Keratinocyte (primary cell): ENCODE results near the gene TRIM66. TPM values are rescaled to one million over a fixed set of nuclear protein-coding genes. Genes with fewer than 3 reads are reported as not detected.

Experiments
- DNase-seq: peaks from one replicate; pipeline ENCODE4 v3.0.0-alpha.2; 2011; ENCODE audit warnings: low read depth, missing footprints, low spot score
- FAIRE-seq: peaks from 2 replicates; lab custom pipeline; 2011; peaks lifted over from hg19 to GRCh38; lab: Jason Lieb, UNC
- H2AFZ ChIP-seq: 2 replicates; pipeline ENCODE4 v1.6.0; 2012; ENCODE audit warnings: low read length, control low read depth, inconsistent platforms; ENCODE audit not compliant: control insufficient read depth
- H3K27ac ChIP-seq: 2 replicates; pipeline ENCODE4 v1.5.1; 2011; ENCODE audit warnings: low read length; ENCODE audit not compliant: control insufficient read depth, insufficient read depth
- H3K27me3 ChIP-seq: 3 replicates; pipeline ENCODE4 v1.6.0; 2011; ENCODE audit warnings: low read length; ENCODE audit not compliant: control insufficient read depth, insufficient read depth; ENCODE audit errors: extremely low read depth
- H3K36me3 ChIP-seq, 2 experiments: 2 replicates in 1 of 2; 3 replicates in 1 of 2; pipeline ENCODE4 v1.5.1; 2011; ENCODE audit warnings: low read length in 2 of 2, mild to moderate bottlenecking in 1 of 2; ENCODE audit not compliant: control insufficient read depth in 2 of 2, insufficient read depth in 2 of 2; ENCODE audit errors: extremely low read depth in 1 of 2
- H3K4me1 ChIP-seq: 3 replicates; pipeline ENCODE4 v1.5.1; 2011; ENCODE audit warnings: low read length; ENCODE audit not compliant: control insufficient read depth, insufficient read depth; ENCODE audit errors: extremely low read depth
- H3K4me2 ChIP-seq: 3 replicates; pipeline ENCODE4 v1.6.0; 2011; ENCODE audit warnings: low read depth, low read length; ENCODE audit not compliant: control insufficient read depth, insufficient read depth; ENCODE audit errors: extremely low read depth
- H3K4me3 ChIP-seq, 3 experiments: fragments of 200-600 bp in 1 of 3; sonication (generic) in 1 of 3; 2 replicates in 2 of 3; 3 replicates in 1 of 3; pipeline ENCODE4 v1.5.1; 2011 to 2016; ENCODE audit warnings: low read length in 3 of 3, mild to moderate bottlenecking in 3 of 3, control low read depth in 2 of 3, inconsistent platforms in 1 of 3, low read depth in 1 of 3, mixed read lengths in 1 of 3, mixed run types in 1 of 3, moderate library complexity in 1 of 3; ENCODE audit not compliant: control insufficient read depth in 2 of 3, insufficient read depth in 2 of 3; ENCODE audit errors: extremely low read depth in 1 of 3
- H3K79me2 ChIP-seq: 2 replicates; pipeline ENCODE4 v1.6.0; 2012; ENCODE audit warnings: low read length; ENCODE audit not compliant: control insufficient read depth, insufficient read depth
- H3K9ac ChIP-seq: 3 replicates; pipeline ENCODE4 v1.6.0; 2011; ENCODE audit warnings: low read length; ENCODE audit not compliant: control insufficient read depth, insufficient read depth; ENCODE audit errors: extremely low read depth
- H3K9me1 ChIP-seq: 3 replicates; pipeline ENCODE4 v1.6.0; 2011; ENCODE audit warnings: low read length; ENCODE audit not compliant: control insufficient read depth, insufficient read depth; ENCODE audit errors: extremely low read depth
- H3K9me3 ChIP-seq: 2 replicates; pipeline ENCODE4 v1.5.1; 2012; ENCODE audit warnings: low read depth, low read length; ENCODE audit not compliant: control insufficient read depth
- H4K20me1 ChIP-seq: 3 replicates; pipeline ENCODE4 v1.6.0; 2011; ENCODE audit warnings: low read length; ENCODE audit not compliant: control insufficient read depth, insufficient read depth; ENCODE audit errors: extremely low read depth
- CTCF ChIP-seq, 3 experiments: IDR thresholded peaks in 1 of 3; conservative IDR thresholded peaks in 1 of 3; optimal IDR thresholded peaks in 1 of 3; 2 replicates in 2 of 3; 3 replicates in 1 of 3; pipeline versions ENCODE3 to v1.5.1; 2011; ENCODE audit warnings: low read length in 3 of 3, mild to moderate bottlenecking in 3 of 3, moderate library complexity in 2 of 3, control low read depth in 1 of 3, inconsistent platforms in 1 of 3; ENCODE audit not compliant: insufficient read depth in 2 of 3; ENCODE audit errors: extremely low read depth in 1 of 3
- EZH2 ChIP-seq: IDR thresholded peaks from one replicate; pipeline ENCODE4 v1.6.1; 2012; ENCODE audit warnings: inconsistent platforms, mild to moderate bottlenecking, low read length, moderate library complexity
- dilution Hi-C: fragments of 300-500 bp; cut with MboI; formaldehyde crosslinking; loops from one replicate; pipeline ENCODE4 v1.7.0; 2020; ENCODE audit warnings: low sequenced_read_pairs; ENCODE audit not compliant: extremely low pct_ligation_motif_present
- polyA plus RNA-seq, 5 experiments: library from polyadenylated mRNA; depleted of rRNA in 3 of 5; stranded (reverse) in 3 of 5; stranded (forward) in 1 of 5; unstranded in 1 of 5; fragments of >200 nt; gene quantifications; 1 replicate in 1 of 5; 2 replicates in 3 of 5; 3 replicates in 1 of 5; pipeline versions ENCODE4 v1.2.1 to v1.2.3, GENCODE V29; 2011 to 2012; ENCODE audit warnings: missing spikeins in 2 of 5, low read depth in 1 of 5, low replicate concordance in 1 of 5

Gene TRIM66
- polyA plus RNA-seq, 1 donor (not counting 4 experiments of a cell fraction or from before 2014, with no cell fraction given) = 5.1 TPM

GRCh38 chr11:8598506-8598905, 84.0 kb downstream of the TRIM66 start:
- FAIRE-seq (no peak), DNase-seq (no peak)
- Histone ChIP-seq H2AFZ (no peak overlapping the region), H3K27ac (no peak overlapping the region), H4K20me1 (no peaks in the 10 kb centered on the region), H3K4me3 (no peak overlapping the region), H3K36me3 (no peaks in the 10 kb centered on the region), H3K79me2 (no peaks in the 10 kb centered on the region), H3K4me2 (no peak overlapping the region), H3K9me1 (no peaks in the 10 kb centered on the region), H3K27me3 (peaks cover 17% of the 10 kb centered on the region), H3K4me1 (peaks cover 2% of the 10 kb centered on the region), H3K9ac (no peak overlapping the region), H3K9me3 (no peaks in the 10 kb centered on the region)
- TF ChIP-seq EZH2 = no peak
- no peak for TF ChIP-seq CTCF (optimal IDR thresholded peaks at IDR 0.05 in 1 of 3, IDR thresholded peaks at IDR 0.05 in 1 of 3, conservative IDR thresholded peaks at IDR 0.05 in 1 of 3; ENCODE audit: extremely low read depth in 1 of 3, insufficient read depth in 2 of 3, low read length in 3 of 3)
- dilution Hi-C loops = no loop called here

DNA sequence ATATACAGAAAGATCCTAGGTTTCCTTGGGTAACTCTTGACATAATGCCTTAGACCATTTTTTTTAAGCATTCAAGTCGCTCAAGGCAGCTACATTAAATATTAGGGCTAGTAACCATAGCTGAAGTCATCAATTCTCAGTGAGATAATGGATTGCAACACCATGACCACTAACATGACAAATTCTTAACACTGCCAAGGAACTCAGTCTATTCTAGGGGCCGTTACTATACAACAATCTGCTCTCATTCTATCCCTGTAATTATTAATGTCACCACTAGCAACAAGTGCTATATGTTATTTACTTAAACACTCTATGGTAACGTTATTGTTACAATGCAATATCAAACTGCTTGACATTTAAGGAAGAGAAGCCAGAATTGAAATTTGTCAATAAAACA, 85.3 kb downstream of the TRIM66 start:
- H3K27ac ChIP-seq = no peak overlapping the region
- no peaks in the 10 kb centered on the region for H4K20me1 ChIP-seq
- H3K9ac ChIP-seq = no peak overlapping the region
- H3K9me1 ChIP-seq = no peaks in the 10 kb centered on the region
- no peak overlapping the region for H3K4me3 ChIP-seq
- no peak overlapping the region for H3K4me2 ChIP-seq
- H3K79me2 ChIP-seq = no peaks in the 10 kb centered on the region
- H3K4me1 ChIP-seq = no peaks in the 10 kb centered on the region
- DNase-seq = peak; percentile 17
- no peak for FAIRE-seq
- H3K36me3 ChIP-seq = no peaks in the 10 kb centered on the region
- no peak overlapping the region for H2AFZ ChIP-seq
- TF ChIP-seq CTCF (optimal IDR thresholded peaks at IDR 0.05 in 1 of 3, IDR thresholded peaks at IDR 0.05 in 1 of 3, conservative IDR thresholded peaks at IDR 0.05 in 1 of 3; ENCODE audit: extremely low read depth in 1 of 3, insufficient read depth in 2 of 3, low read length in 3 of 3) = no peak
- TF ChIP-seq EZH2 = no peak
- peaks cover 24% of the 10 kb centered on the region for H3K27me3 ChIP-seq
- no peaks in the 10 kb centered on the region for H3K9me3 ChIP-seq
- dilution Hi-C loops = no loop called here
